Stimulated activated CD8-positive, alpha-beta memory T cell treated with anti-CD3 and anti-CD28 coated beads, Interleukin-4, amount 100 ng/mL, for 24 hours (primary cell): ENCODE results near the gene ATP13A5.

Source experiments
- DNase-seq: peaks from one replicate; pipeline ENCODE4 v3.0.0-alpha.2; 2020; ENCODE audit warnings: low read depth

ATP13A5 gene

DNA sequence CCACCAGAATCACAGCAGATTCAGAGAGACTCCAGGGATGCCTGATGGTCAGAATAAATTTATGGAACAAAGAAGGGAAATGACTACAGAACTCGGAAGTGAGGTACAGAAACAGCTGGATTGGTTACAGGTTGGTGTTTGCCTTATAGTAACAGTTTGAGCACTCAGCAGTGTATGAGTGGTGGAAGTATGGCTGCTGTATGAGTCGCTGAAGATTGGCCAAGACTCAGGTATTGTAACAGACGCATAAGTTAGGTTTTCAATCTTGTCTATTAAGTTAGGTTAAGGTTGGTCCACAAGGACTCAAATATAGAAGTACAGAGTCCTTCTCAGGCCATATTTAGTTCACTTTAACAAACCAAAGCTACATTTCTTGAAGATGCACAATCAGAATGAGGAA lies 33.1 kb downstream of the ATP13A5 start:
- DNase-seq = no peak

DNA sequence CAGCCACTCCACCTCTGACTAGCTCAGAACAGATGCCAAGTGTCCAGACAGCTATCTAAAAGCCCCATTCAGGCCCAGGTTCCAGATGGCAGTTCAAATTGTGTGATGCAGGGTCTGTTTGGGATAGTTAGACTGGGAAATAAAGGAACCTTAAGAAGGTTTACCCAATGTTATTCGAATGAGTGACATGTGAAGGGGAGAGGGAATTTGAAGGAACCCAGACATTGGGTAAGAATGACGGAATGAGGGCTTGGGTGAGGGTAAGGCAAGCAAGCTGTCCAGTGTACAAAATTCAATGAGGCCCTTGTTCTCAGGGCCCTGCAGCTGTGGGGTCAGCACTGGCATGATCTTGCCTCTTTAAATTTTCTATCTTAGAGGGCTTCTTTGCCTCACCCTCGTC lies 34.1 kb downstream of the ATP13A5 start:
- DNase-seq = no peak

DNA sequence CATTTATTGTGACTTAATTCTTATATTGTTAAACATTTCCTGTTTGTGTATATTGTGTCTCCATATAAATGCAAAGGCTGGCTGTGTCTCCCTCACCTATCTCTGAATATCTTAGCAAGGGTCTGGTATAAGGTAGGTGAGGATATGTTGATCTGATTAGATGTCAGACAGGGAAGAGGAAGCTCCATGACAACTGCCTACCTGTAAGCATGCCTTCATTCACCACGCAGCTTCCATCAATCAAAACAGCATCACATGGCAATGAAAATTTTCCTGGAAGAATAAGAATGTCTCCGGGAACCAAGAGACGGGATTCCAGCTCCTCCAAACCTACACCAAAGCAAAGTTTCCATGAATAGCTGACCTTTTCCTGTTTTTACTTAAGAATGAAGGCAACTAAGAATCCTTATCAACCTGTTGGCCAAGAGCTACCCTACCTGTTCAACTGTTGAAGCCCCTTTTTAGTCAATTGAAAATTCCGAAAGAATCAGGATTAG lies 34.8 kb downstream of the ATP13A5 start:
- DNase-seq = no peak

DNA sequence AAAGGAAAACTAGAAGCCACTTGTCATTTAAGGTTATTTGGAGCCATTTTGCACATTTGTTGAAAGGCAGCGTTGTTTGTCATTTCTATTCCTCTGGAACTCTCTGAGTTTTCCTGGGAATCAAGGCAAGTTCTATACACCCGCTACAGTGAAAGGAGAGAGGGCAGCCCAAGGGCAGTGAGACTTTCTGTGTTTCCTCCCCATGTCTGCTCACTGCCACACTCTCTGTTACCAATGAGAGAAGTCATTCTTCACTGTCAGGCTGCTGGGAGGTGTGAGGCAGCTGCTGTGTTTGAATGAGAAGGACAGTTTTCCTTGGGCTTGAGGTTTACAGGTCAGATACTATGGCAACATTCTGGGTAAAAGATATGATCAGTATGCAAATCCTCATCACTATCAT lies 36.0 kb downstream of the ATP13A5 start:
- no peak for DNase-seq

DNA sequence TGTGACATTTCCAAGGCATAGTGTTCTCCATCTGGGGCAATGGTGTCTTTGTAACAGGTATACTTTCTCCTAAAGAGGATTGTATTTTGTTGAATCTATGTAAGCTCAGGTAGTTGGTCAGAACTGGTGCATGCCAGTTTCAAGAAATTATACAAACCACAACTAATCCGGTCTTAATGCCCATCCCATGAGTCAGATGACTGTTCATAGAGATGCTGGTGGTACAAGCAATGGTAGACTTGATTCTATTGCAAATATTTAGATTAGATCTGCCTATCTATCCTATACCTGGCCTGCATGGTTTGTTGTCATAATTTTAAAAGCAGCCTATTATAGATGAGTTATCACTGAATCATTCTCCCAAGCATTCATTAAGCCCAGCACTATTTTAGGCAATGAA lies 43.5 kb downstream of the ATP13A5 start:
- DNase-seq = no peak

DNA sequence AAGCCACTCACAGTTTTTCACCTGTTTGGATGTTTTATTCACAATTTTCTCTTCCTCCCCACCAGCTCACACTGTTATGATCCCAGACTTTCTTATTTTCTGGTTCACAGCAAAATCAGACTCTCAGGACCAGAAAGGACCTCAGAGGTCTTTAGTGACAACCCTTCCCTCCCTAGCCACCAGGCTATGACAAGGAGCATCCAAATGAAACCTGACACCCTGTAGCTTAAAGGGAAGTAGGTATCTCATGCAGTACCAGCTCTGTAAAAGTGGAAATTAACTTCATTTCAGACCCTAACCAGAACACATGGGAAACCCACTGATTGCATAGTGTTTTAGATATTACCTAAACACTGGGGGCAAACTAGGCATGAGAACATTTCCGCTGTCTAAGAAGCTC lies 45.3 kb downstream of the ATP13A5 start:
- DNase-seq = no peak

DNA sequence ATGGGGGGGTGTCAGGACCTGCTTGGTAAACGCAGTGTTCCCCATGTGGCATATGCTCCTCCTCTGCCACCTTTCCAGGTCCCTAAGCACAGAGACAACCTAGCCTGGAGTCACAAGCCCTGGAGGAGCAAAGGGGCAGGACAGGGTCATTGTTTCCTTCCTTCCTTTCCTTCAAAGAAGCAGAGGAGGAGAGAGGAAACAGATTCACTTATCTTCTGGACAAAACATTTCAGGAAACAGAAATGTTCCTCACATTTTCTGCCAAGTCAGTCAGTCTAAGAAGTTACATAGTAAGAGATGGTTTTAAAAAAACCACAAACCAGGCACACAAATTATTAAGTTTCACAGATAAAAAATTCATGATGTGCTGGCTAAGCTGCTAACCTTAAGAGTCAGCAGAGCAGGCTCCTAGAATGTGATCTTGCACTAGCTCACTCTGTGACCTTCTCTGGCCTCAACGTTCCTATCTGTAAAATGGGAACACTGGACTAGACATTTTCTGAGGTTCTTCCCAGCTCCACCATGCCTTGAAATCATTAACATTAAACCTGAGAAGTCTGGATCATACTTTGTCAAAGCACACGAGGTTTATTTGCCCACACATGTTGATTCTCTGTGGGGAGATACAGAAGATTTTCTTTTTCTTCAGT lies 47.9 kb downstream of the ATP13A5 start:
- DNase-seq = no peak

DNA sequence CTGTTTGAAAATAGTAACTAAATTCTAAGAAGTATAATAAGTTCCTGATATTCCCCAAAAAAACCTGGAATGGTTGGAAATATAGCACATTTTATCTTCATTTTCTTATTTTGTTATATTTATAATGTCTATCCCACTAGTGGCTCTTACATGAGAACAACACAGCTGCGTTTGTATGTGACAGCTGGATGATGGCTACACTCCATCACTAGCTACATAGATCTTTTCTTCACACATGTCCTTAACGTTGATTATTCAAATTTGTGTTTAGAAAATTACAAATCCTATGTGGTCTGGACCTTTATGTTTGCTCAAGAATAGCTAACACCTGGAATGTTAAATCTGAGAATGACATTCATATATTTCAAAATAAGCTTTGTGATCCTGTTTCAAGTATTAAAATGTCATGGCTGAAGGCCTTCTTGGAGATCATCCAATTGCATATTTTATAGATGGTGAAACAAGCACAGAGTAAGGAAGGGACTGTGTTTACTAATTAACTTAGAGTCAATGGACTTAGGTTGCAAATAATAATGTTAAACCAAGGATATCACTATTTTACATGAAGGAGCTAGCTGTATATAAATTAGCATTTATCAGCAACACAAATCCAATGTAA lies 60.8 kb downstream of the ATP13A5 start:
- DNase-seq = no peak

DNA sequence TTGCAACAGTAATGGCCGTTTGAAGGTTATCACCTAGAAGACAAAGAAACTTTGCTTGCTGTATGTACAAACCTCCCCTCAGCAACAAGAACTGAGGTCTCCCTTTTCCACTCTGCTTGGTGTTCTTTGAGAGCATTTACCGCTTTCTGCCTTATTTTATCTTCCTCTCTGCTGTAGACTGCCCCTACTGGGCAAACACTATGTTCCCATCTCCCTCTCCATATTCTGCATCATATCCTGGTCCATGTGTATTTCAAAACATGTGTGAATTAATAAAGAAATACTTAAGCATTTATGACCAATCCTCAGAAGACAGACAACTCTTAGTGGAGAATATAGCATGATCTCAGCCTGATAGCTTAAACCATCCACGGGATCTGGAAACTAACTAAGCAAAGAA lies 64.4 kb downstream of the ATP13A5 start:
- DNase-seq = no peak

DNA sequence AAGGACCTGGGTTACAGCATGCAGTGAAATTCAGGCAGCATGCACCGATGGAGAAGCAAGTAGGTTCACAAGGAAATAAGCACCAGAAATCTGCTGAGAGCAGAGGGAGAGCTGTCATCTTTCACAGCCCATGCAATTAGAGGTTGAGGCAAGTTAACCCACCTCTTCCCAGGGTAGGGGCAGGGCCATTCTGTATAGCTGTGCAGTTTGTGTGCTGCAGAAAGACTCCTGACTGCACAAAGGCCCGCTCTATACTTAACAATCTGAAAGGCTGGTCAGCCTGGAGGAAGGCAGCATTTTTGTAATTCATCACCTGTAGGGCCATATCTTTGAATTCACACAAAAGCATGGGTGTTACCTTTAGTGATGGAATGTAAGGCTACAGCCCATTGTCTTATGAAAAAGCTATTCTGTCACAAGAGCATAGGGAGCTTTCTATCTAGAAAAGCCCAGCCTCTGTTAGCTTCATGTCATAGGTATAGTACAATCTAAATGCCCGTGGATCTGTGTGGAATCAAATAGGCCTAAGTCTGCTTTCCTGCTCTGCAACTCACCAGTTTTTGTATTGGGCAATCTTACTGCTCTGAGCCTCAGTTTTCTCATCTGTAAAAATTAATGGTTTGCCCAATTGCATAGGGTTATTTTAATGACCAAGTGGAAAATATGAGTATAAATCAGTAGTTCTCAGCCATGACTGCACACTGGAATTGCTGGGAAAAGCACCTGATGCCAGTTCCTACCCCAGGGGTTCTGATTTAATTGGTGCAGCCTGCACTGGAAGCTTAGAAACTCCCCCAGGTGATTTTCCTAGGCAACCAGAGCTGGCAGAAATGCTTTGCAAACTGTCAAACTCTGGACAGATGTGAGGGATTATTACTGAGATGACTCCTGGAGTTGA lies 65.2 kb downstream of the ATP13A5 start:
- no peak for DNase-seq

DNA sequence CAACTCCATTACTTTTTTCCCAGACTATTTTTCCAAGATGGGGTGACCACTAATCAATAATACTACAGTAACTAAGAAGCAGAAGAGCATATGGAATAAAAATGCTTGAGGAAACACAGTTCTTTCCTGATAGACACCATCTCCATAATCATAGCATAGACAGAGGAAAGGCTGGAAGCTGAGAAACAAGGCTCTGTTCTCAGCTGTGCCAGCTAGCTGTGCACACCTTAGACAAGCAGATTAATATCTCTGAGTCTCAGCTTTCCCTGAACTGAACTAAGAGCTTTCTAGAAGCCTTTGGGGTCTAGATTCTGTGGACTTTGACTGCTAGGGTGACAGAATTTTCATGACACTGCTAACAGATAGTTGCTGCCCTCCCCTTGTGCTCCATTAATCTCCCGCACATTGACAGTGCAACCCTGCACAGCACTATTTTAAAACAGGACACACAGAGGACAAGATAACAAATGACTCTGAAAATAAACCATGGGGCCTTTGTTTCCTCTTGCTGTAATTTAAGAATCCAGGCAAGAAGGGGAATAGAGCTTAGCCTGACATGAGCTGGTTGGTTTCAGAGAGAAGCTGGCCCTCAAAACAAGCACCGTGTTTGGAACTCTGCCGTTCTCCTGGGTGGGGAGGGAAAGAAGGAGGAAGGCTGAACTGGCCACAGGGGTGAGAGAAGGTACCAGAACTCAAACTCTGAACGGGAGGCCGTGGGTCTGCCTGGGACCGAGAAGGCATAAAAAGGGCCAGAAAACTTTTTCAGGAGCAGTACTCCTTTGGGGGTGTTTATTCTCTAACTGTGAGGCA lies 67.4 kb downstream of the ATP13A5 start:
- DNase-seq = no peak

DNA sequence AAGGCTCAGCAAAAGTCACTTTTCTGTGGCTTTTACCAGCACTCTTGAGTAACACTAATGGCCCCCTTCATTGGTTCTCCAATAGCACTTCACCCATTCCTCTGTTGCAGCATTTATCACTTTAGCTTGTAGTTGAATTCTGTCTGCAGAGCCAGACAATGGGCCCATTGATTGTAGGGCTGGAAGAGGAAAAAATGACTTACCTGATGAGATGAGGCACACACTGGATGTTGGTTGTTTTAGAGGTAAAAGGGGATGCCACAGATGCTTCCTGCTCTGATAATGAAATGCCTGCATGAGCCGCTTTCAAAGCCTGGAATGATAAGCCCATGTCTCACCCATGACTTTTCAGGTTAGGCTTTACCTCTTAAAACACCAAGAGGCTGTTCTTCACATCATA lies 73.2 kb downstream of the ATP13A5 start:
- DNase-seq = no peak

DNA sequence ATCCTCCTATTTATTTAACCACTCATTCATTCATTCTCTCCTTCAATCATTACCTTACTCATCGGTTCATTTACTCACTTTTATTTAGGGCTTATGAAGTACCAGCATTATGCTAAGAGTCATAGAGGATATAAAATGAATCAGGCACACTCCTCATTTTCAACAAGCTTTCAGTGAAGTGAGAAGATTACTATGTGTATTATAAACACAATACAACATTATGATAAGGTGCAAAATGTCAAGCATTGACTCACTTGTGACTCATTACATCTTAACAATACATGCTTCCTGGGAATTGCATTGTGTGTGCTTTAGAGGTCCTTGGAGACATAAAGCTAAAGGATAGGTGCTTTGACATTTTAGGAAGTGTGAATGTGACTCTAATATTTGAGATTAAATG lies 77.1 kb downstream of the ATP13A5 start:
- DNase-seq = no peak

DNA sequence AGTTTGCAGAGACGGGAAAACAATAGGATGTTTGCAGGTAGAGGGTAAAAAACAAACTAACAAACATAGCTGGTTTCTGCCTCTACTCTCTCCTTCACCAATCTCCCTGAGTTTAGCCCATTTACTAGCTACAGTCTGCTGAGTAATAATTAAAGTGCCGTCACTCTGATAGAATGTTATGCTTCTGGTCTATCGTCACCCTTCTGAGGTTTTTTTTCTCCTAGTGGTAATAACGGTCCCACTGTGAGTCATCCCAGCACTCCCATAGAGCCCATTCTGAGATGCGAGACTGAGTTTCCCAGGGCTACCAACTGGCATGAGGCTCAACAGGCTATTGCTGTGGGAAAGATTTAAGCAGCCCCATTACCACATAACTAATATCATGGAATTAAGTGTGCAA lies 81.1 kb downstream of the ATP13A5 start:
- no peak for DNase-seq

DNA sequence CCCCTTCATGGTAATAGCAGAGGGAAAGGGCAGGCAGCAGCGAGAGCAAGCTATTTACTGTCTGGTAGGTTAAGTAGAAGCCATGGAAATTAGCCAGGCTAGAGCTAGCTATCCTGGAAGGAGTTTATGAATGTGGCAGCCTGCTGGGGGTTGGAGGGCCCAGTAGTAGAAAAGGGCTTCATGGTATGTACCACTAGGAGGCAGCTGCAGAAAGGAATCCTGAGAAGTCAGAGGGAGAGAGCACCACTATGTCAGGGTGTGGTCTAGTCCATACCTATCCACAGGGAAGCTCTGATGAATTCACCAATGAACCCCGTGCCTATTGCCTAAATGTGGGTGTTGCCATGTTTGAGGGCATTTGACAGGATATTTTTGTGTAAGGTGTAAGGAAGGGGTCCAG lies 82.6 kb downstream of the ATP13A5 start:
- DNase-seq = no peak

DNA sequence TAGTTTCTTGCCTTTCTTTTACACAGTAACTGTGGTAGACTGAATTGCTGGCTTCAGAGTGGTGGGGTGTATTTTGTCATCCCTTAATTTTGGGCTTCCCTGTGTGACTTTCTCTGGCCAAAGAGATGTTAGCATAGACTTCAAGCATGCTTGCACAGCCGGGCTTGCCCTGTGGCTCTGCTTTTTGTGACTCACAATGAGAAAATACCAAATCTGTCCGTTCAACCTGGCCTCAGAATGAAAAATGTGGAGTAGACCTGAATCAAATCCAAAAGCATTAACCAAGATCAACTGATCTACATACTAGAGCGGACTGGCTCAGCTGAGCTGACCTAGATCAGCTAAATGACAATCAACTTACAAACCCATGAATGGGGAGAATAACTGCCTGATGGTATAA lies 86.2 kb downstream of the ATP13A5 start:
- no peak for DNase-seq

DNA sequence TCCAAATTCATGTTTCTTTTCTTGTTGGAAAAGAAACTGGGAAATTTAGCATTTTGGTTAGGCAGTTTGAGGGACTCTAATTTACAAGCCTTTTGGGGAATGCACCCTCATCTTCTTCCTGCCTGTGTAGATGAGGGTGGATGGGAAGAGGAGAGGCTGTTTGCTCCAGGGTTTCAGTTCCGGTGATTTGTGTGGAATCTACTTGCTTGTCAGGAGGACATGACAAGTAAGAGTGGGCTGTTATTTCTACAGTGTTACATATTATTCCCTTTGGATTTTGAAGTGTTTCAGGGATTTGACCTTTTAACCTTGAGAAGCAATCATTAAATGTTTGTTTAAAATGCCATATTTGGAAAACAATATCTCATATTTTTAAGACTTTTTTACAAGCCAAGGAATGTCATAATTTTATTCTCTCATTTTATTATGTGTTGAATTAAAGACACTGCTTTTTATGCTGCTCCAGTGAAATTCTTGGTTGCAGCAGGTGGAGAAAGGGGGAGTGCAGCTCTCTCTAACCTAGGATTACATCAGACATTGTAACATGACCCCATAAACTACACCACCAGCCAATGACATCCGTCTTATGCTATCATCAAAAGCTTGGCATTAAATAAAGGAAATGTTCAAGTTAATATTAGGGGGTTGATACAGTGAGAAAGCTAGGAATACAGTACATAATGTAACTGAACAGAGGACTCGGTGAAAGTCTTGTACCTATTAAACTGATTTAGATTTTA lies 107.3 kb downstream of the ATP13A5 start:
- no peak for DNase-seq

DNA sequence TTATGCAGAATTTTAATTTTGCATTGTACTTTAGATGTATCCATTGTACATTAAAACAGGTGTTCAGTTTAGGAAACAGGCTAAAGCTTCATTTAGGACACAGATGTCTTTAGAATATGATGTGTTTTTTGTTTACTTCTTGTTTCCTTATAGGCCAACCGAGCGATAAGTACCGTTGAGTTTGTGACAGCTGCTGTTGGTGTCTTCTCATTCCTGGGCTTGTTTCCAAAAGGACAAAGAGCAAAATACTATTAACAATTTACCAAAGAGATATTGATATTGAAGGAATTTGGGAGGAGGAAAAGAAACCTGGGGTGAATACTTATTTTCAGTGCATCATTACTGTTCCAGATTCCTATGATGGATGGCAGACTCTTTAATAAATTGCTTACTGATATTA lies 108.1 kb downstream of the ATP13A5 start:
- no peak for DNase-seq

DNA sequence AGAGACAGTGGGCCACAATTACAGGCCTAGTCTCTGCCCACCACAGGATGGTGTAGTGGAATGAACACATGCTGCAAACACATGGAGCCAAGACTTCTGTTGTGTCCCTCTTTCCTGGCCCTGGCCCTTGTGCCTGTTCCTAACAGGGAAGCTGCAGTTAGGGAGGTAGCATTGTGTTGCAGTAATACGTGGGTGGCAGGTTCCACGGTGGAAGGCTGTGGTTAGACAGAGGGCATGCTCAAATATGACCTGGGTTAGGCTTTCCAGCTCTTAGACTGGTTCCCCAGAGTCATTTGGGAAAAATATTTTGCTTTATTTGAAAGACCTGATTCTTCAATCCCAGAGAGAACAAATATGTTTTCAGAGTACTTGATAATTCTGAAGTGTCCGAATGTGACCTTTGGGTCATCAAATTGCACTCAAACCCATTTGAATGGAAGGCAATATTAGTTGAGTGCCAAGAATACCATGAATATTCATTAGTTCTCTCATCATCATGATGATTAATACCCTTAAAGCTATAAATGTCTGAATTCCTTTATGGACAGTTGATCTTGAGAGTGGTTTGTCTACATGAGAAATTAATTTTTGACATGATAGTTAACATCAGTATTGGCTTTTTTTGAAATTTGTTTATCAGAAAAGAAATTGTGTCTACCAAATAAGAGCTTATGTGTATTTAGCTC lies 109.1 kb downstream of the ATP13A5 start:
- DNase-seq = no peak

DNA sequence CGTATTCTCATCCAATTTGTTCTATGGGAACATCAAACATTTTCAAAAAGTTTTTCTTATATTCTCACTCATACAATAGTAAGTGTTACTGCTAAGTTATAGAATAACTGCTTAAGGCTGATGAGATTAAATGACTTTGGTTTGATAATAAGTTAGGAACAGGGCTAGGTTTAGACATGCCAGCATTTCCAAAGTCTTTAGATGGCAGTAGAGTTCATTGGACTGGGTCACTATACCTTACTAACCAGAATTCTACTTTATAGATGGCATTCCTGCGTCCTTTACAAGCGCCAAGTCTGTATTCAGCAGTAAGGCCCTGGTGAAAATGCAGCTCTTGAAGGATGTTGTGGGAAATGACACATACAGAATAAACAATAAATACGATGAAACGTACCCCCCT lies 115.8 kb downstream of the ATP13A5 start:
- DNase-seq = no peak

DNA sequence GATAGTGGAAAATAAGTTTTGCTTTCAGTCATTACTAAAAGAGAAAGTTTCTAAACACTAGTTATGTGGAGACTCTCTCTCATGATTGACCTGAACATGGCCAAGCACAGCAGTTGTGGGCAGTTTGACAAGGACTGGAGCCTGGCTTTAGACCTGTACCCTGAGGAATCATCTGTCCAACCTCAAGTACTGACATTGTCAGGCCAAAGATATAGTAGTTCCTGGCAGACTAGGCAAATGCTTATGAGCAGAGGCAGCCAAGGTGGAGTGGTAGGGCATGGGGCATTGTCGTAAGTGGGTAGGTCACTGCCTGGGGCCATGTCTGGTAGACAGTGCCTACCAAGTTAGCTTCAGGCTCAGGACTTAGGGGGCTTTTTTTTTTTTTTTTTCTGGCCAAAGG lies 116.6 kb downstream of the ATP13A5 start:
- DNase-seq = no peak
